IMR-90 (cell line): ENCODE data around the gene WNK3. TPM values are rescaled to one million over a fixed set of nuclear protein-coding genes. Genes with fewer than 3 reads are reported as not detected.
"Not testable (repeated sequence)": the region's sequence is repeated elsewhere in the genome, so short reads cannot be mapped to it uniquely, and the experiment has no call there.

ENCODE experiments used
- ATAC-seq: fragments of 200-7000 bp; cut with Tn5 transposase; 2 replicates; pipeline ENCODE4 v1.9.1; 2020; ENCODE audit warnings: low read depth, mild to moderate bottlenecking, moderate library complexity
- BruUV-seq: library from RNA; stranded (reverse); fragments of 400-500 nt; replicated peaks from 2 replicates; lab custom pipeline; 2021; lab: Mats Ljungman, UMichigan
- CTCF ChIA-PET: fragments of 300-600 bp; formaldehyde crosslinking; extraction: SDS; loops from one replicate; lab custom pipeline; 2021; ENCODE audit warnings: antibody characterized with exemption; lab: Yijun Ruan, JAX
- POLR2A ChIA-PET: fragments of 300-600 bp; sonication (Branson Sonifier 250); formaldehyde crosslinking; loops from one replicate; lab custom pipeline; 2022; ENCODE audit warnings: antibody characterized with exemption; ENCODE audit not compliant: unreplicated experiment; lab: Charles Lee
- DNase-seq: peaks from one replicate; pipeline ENCODE4 v3.0.0; 2013
- H2AFZ ChIP-seq: replicated peaks from 2 replicates; pipeline ENCODE3; 2013; ENCODE audit warnings: low read length, mild to moderate bottlenecking; ENCODE audit not compliant: poor library complexity
- H2AK5ac ChIP-seq: 2 replicates; pipeline ENCODE4 v1.6.1; 2013; ENCODE audit warnings: low read depth, low read length, inconsistent platforms
- H2AK9ac ChIP-seq: replicated peaks from 2 replicates; pipeline ENCODE3; 2013; ENCODE audit warnings: mild to moderate bottlenecking, low read depth, low read length, moderate library complexity; ENCODE audit not compliant: poor library complexity
- H2BK120ac ChIP-seq: 2 replicates; pipeline ENCODE4 v1.6.1; 2013; ENCODE audit warnings: low read depth, low read length, inconsistent platforms
- H2BK15ac ChIP-seq: 3 replicates; pipeline ENCODE4 v1.6.1; 2013; ENCODE audit warnings: low read depth, low read length, inconsistent platforms
- H2BK20ac ChIP-seq: 2 replicates; pipeline ENCODE4 v1.6.1; 2013; ENCODE audit warnings: low read depth, mild to moderate bottlenecking, inconsistent platforms, low read length, moderate library complexity
- H2BK5ac ChIP-seq: 2 replicates; pipeline ENCODE4 v1.6.1; 2013; ENCODE audit warnings: mild to moderate bottlenecking, low read depth, low read length, inconsistent platforms; ENCODE audit not compliant: poor library complexity, severe bottlenecking
- H3K14ac ChIP-seq: replicated peaks from 2 replicates; pipeline ENCODE4 v1.6.1; 2013; ENCODE audit warnings: low read depth, low read length, inconsistent platforms
- H3K18ac ChIP-seq: 2 replicates; pipeline ENCODE4 v1.6.1; 2013; ENCODE audit warnings: low read depth, low read length, control low read depth
- H3K23ac ChIP-seq: 2 replicates; pipeline ENCODE4 v1.6.1; 2013; ENCODE audit warnings: low read depth, low read length, inconsistent platforms
- H3K27ac ChIP-seq: 2 replicates; pipeline ENCODE4 v1.5.1; 2013; ENCODE audit warnings: mild to moderate bottlenecking, control low read depth, low read length; ENCODE audit not compliant: insufficient read depth
- H3K27me3 ChIP-seq: 2 replicates; pipeline ENCODE4 v1.6.1; 2013; ENCODE audit warnings: low read length; ENCODE audit not compliant: control insufficient read depth, insufficient read depth
- H3K36me3 ChIP-seq: 2 replicates; pipeline ENCODE4 v1.6.1; 2013; ENCODE audit warnings: low read length, mixed read lengths; ENCODE audit not compliant: control insufficient read depth, insufficient read depth
- H3K4ac ChIP-seq: 2 replicates; pipeline ENCODE4 v1.6.1; 2013; ENCODE audit warnings: low read depth, low read length, inconsistent platforms
- H3K4me1 ChIP-seq: 2 replicates; pipeline ENCODE4 v1.6.1; 2013; ENCODE audit warnings: low read length, mixed read lengths; ENCODE audit not compliant: control insufficient read depth, insufficient read depth
- H3K4me2 ChIP-seq: 2 replicates; pipeline ENCODE4 v1.6.1; 2013; ENCODE audit warnings: low read depth, mild to moderate bottlenecking, control low read depth, low read length, moderate library complexity
- H3K4me3 ChIP-seq: 2 replicates; pipeline ENCODE4 v1.5.1; 2013; ENCODE audit warnings: low read depth, mild to moderate bottlenecking, control low read depth, low read length, moderate library complexity; ENCODE audit not compliant: insufficient read depth
- H3K56ac ChIP-seq: 2 replicates; pipeline ENCODE4 v1.6.1; 2013; ENCODE audit warnings: low read length, inconsistent platforms; ENCODE audit not compliant: insufficient read depth; ENCODE audit errors: extremely low read depth
- H3K79me1 ChIP-seq, 2 experiments: 2 replicates each; pipeline ENCODE4 v1.6.1; 2013; ENCODE audit warnings: low read length in 2 of 2, inconsistent platforms in 1 of 2, low read depth in 1 of 2
- H3K9ac ChIP-seq: 2 replicates; pipeline ENCODE4 v1.6.1; 2013; ENCODE audit warnings: low read depth, low read length, control low read depth
- H3K9me1 ChIP-seq: 2 replicates; pipeline ENCODE4 v1.6.1; 2013; ENCODE audit warnings: low read length, inconsistent platforms; ENCODE audit not compliant: insufficient read depth
- H3K9me3 ChIP-seq: 2 replicates; pipeline ENCODE4 v1.6.1; 2013; ENCODE audit warnings: low read length; ENCODE audit not compliant: control insufficient read depth, insufficient read depth
- H4K20me1 ChIP-seq: 2 replicates; pipeline ENCODE4 v1.6.1; 2013; ENCODE audit warnings: low read length, inconsistent platforms; ENCODE audit not compliant: insufficient read depth
- H4K5ac ChIP-seq: 2 replicates; pipeline ENCODE4 v1.6.1; 2013; ENCODE audit warnings: mild to moderate bottlenecking, low read depth, low read length, control low read depth
- H4K8ac ChIP-seq, 2 experiments: 2 replicates each; pipeline ENCODE4 v1.6.1; 2013; ENCODE audit warnings: low read depth in 2 of 2, low read length in 2 of 2, control low read depth in 1 of 2, inconsistent platforms in 1 of 2
- H4K91ac ChIP-seq: 2 replicates; pipeline ENCODE4 v1.6.1; 2013; ENCODE audit warnings: low read depth, low read length, inconsistent platforms; ENCODE audit not compliant: insufficient read depth
- WGBS, 2 experiments: methylation state at CpG; one replicate each; pipeline versions ENCODE4 v1.1.5 to v1.1.7; 2013; ENCODE audit warnings: missing lambda C conversion rate in 2 of 2; ENCODE audit not compliant: insufficient read length in 1 of 2; ENCODE audit errors: extremely low coverage in 2 of 2; 5-methylcytosine and 5-hydroxymethylcytosine counted together
- dilution Hi-C: fragments of 300-500 bp; cut with HindIII; formaldehyde crosslinking; loops from one replicate; pipeline ENCODE4 v1.14.3; 2018; ENCODE audit warnings: low sequenced_read_pairs; ENCODE audit not compliant: unreplicated experiment
- in situ Hi-C: fragments of 300-500 bp; cut with MboI; formaldehyde crosslinking; loops from 3 replicates; pipeline ENCODE4 v1.14.3; 2019; ENCODE audit warnings: low sequenced_read_pairs, inconsistent platforms, mixed read lengths
- intact Hi-C: fragments of 100-400 bp; cut with micrococcal nuclease; formaldehyde crosslinking; loops from 2 replicates; pipeline ENCODE4 v1.10.0; 2022
- polyA plus RNA-seq, 3 experiments: library from polyadenylated mRNA; depleted of rRNA; stranded (reverse); fragments of >200 nt; gene quantifications; 2 replicates each; pipeline ENCODE4 v1.2.3, GENCODE V29; 2012; ENCODE audit warnings: low replicate concordance in 1 of 3
- total RNA-seq: library from RNA; depleted of rRNA; stranded (reverse); fragments of >200 nt; gene quantifications from 2 replicates; pipeline ENCODE4 v1.2.3, GENCODE V29; 2012

The WNK3 gene
- total and polyA plus RNA-seq, 2 of the 4 experiments (the other 2 are of a cell fraction) = 0.15 to 1.4 TPM

- H4K91ac ChIP-seq, H3K23ac ChIP-seq, H2AK5ac ChIP-seq, H2AK9ac ChIP-seq, BruUV-seq, H3K56ac ChIP-seq, H3K9ac ChIP-seq, POLR2A ChIA-PET, intact Hi-C loops, H2AFZ ChIP-seq, H3K36me3 ChIP-seq, H4K20me1 ChIP-seq, dilution Hi-C loops, in situ Hi-C loops, H2BK120ac ChIP-seq, H3K4me3 ChIP-seq, H4K5ac ChIP-seq, H3K9me3 ChIP-seq, H3K4me2 ChIP-seq, H2BK5ac ChIP-seq, H3K9me1 ChIP-seq, H4K8ac ChIP-seq, ATAC-seq, H3K79me1 ChIP-seq, H2BK20ac ChIP-seq, H3K4ac ChIP-seq, H3K4me1 ChIP-seq, CTCF ChIA-PET, H3K27ac ChIP-seq, H3K14ac ChIP-seq, H2BK15ac ChIP-seq, H3K18ac ChIP-seq, H3K27me3 ChIP-seq, DNase-seq: not testable (repeated sequence)
- no CpG with 5 or more reads among the region's 10 CpGs for WGBS, 2 experiments
These were observed 20.5 kb downstream of the WNK3 start for GRCh38 chrX:54337383-54337782.
